ENCODE measurements around the gene FITM1. TPM values are rescaled to one million over a fixed set of nuclear protein-coding genes. Genes with fewer than 3 reads are reported as not detected.

The FITM1 gene
- total RNA-seq, 1 experiment from 2014 or later: 0.46 TPM

DNA sequence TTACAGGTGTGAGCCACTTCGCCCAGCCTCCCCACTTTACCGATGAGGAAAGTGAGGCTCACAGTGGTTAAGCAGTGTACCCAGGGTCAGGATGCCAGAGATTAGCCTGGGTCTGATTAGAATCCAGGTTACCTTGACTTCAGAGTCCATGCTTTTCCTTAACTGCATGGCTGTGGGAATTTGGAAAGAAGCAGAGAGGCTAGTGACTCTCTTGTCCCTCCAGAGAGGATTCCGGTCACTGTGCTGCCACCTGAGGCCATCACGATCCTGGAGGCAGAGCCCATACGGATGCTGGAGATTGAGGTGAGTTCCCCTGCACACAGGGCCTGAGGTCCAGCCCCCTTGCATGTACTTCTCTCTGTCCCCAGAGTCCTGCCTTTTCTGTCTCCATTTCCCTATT lies 46.1 kb downstream of the FITM1 start:
- no TSS peak for BruUV-seq (replicated peaks)
- H3K4me3 ChIP-seq (ENCODE audit: low read depth in 2 of 2, low read length in 2 of 2): no peak overlapping the region
- no peak for ATAC-seq
- ChIA-PET CTCF (no interaction called here), POLR2A (no interaction called here)
- in situ Hi-C loops (cut with HindIII; ENCODE audit: low pct_unique_long_range_greater_than_20kb, low sequenced_read_pairs) (no loop called here), intact Hi-C loops (cut with micrococcal nuclease; ENCODE audit: unreplicated experiment) (no loop called here)
- no peak for DNase-seq (ENCODE audit: low read depth, low spot score)
- TF ChIP-seq, protein P1, sequence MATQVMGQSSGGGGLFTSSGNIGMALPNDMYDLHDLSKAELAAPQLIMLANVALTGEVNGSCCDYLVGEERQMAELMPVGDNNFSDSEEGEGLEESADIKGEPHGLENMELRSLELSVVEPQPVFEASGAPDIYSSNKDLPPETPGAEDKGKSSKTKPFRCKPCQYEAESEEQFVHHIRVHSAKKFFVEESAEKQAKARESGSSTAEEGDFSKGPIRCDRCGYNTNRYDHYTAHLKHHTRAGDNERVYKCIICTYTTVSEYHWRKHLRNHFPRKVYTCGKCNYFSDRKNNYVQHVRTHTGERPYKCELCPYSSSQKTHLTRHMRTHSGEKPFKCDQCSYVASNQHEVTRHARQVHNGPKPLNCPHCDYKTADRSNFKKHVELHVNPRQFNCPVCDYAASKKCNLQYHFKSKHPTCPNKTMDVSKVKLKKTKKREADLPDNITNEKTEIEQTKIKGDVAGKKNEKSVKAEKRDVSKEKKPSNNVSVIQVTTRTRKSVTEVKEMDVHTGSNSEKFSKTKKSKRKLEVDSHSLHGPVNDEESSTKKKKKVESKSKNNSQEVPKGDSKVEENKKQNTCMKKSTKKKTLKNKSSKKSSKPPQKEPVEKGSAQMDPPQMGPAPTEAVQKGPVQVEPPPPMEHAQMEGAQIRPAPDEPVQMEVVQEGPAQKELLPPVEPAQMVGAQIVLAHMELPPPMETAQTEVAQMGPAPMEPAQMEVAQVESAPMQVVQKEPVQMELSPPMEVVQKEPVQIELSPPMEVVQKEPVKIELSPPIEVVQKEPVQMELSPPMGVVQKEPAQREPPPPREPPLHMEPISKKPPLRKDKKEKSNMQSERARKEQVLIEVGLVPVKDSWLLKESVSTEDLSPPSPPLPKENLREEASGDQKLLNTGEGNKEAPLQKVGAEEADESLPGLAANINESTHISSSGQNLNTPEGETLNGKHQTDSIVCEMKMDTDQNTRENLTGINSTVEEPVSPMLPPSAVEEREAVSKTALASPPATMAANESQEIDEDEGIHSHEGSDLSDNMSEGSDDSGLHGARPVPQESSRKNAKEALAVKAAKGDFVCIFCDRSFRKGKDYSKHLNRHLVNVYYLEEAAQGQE (IDR thresholded peaks at IDR 0.05; ENCODE audit: insufficient read depth in 1 of 2, low read depth in 2 of 2, low read length in 1 of 2): no peak
- no peak for TF ChIP-seq TCF7L2 (IDR thresholded peaks at IDR 0.05; ENCODE audit: low read depth, low read length)
- H3K36me3 ChIP-seq (ENCODE audit: control insufficient read depth, insufficient read depth, low read length): no peaks in the 10 kb centered on the region
- H3K27me3 ChIP-seq (ENCODE audit: control insufficient read depth, insufficient read depth, low read length): no peaks in the 10 kb centered on the region
- no peak overlapping the region for H3K27ac ChIP-seq (ENCODE audit: low read length)
- H3K9me3 ChIP-seq (ENCODE audit: control insufficient read depth, insufficient read depth, low read depth, low read length): no peaks in the 10 kb centered on the region
- H3K4me1 ChIP-seq (ENCODE audit: control insufficient read depth, insufficient read depth, low read length): no peaks in the 10 kb centered on the region; the same call in 1 of the 2 replicates

DNA sequence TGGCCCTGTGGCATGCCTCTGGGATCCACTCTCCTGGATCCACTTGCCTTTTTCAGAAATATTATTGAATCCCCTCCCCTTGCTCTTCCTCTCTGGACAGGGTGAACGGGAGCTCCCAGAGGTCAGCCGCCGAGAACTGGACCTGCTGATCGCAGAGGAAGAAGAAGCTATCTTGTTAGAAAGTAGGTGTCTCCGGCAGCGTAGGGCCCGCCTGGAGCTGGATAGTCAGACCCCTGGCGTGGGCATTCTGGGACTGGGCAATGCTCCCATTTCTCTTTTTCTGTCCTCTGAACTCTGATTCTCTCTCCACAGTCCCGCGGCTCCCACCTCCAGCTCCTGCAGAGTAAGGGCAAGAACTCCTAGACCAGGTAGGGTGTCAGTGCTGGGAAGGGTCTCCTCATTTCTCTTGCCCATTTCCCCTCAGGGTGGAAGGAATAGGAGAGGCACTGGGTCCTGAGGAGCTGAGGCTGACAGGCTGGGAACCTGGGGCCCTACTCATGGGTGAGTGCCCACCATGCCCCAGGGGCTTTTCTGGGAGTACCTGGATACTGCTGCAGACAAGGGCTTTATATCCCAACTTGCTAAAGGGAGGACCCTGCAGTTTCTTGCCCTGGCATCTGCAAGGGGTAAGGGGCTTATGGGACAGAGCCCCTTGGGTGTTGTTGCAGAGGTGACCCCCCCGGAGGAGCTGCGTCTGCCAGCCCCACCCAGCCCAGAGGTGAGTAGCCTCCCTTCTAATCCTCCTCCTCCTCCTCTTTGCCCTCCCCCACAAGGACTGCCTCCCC lies 46.8 kb downstream of the FITM1 start:
- Histone ChIP-seq H3K27me3 (ENCODE audit: control insufficient read depth, insufficient read depth, low read length) (no peaks in the 10 kb centered on the region), H3K27ac (ENCODE audit: low read length) (no peak overlapping the region), H3K4me3 (ENCODE audit: low read depth in 2 of 2, low read length in 2 of 2) (no peak overlapping the region), H3K9me3 (ENCODE audit: control insufficient read depth, insufficient read depth, low read depth, low read length) (no peaks in the 10 kb centered on the region), H3K4me1 (ENCODE audit: control insufficient read depth, insufficient read depth, low read length) (no peaks in the 10 kb centered on the region; the same call in 1 of the 2 replicates), H3K36me3 (ENCODE audit: control insufficient read depth, insufficient read depth, low read length) (no peaks in the 10 kb centered on the region)
- DNase-seq (ENCODE audit: low read depth, low spot score) (no peak), ATAC-seq (no peak; the same call in 1 of the 2 replicates)
- in situ Hi-C loops (cut with HindIII; ENCODE audit: low pct_unique_long_range_greater_than_20kb, low sequenced_read_pairs) (no loop called here), intact Hi-C loops (cut with micrococcal nuclease; ENCODE audit: unreplicated experiment) (no loop called here)
- ChIA-PET POLR2A (no interaction called here), CTCF (no interaction called here)
- BruUV-seq (replicated peaks): no TSS peak
- TF ChIP-seq, protein P2, sequence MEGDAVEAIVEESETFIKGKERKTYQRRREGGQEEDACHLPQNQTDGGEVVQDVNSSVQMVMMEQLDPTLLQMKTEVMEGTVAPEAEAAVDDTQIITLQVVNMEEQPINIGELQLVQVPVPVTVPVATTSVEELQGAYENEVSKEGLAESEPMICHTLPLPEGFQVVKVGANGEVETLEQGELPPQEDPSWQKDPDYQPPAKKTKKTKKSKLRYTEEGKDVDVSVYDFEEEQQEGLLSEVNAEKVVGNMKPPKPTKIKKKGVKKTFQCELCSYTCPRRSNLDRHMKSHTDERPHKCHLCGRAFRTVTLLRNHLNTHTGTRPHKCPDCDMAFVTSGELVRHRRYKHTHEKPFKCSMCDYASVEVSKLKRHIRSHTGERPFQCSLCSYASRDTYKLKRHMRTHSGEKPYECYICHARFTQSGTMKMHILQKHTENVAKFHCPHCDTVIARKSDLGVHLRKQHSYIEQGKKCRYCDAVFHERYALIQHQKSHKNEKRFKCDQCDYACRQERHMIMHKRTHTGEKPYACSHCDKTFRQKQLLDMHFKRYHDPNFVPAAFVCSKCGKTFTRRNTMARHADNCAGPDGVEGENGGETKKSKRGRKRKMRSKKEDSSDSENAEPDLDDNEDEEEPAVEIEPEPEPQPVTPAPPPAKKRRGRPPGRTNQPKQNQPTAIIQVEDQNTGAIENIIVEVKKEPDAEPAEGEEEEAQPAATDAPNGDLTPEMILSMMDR (IDR thresholded peaks at IDR 0.05): no peak

DNA sequence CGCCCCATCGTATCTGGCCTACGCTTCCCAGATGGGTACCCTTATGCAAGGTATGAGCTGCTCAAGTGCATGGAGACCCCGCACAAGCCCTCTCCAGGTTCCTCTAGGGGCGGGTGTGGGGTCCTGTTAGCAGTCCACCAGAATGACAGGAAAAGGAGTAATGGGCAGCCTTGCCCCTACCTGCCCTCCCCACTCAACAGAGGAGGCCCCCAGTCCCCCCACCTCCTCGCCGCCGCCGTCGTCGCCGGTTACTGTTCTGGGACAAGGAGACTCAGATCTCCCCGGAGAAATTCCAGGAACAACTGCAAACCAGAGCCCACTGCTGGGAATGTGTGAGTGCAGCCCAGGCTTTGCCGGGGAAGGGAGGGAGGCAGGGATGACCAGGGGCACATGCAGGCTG lies 47.4 kb downstream of the FITM1 start:
- ChIA-PET POLR2A (no interaction called here), CTCF (no interaction called here)
- no peak for DNase-seq (ENCODE audit: low read depth, low spot score)
- Histone ChIP-seq H3K4me3 (ENCODE audit: low read depth in 2 of 2, low read length in 2 of 2) (no peak overlapping the region), H3K27ac (ENCODE audit: low read length) (no peak overlapping the region), H3K4me1 (ENCODE audit: control insufficient read depth, insufficient read depth, low read length) (no peaks in the 10 kb centered on the region; the same call in 1 of the 2 replicates), H3K9me3 (ENCODE audit: control insufficient read depth, insufficient read depth, low read depth, low read length) (no peaks in the 10 kb centered on the region), H3K36me3 (ENCODE audit: control insufficient read depth, insufficient read depth, low read length) (no peaks in the 10 kb centered on the region), H3K27me3 (ENCODE audit: control insufficient read depth, insufficient read depth, low read length) (no peaks in the 10 kb centered on the region)
- in situ Hi-C loops (cut with HindIII; ENCODE audit: low pct_unique_long_range_greater_than_20kb, low sequenced_read_pairs): no loop called here
- intact Hi-C loops (cut with micrococcal nuclease; ENCODE audit: unreplicated experiment): no loop called here
- TF ChIP-seq, protein P1 (IDR thresholded peaks at IDR 0.05; ENCODE audit: insufficient read depth in 1 of 2, low read depth in 2 of 2, low read length in 1 of 2): no peak
- TF ChIP-seq, protein P2 (IDR thresholded peaks at IDR 0.05): no peak
- TF ChIP-seq POLR2AphosphoS5 (IDR thresholded peaks at IDR 0.05; ENCODE audit: low read depth, low read length) (no peak), TCF7L2 (IDR thresholded peaks at IDR 0.05; ENCODE audit: low read depth, low read length) (no peak), SIN3A (IDR thresholded peaks at IDR 0.05; ENCODE audit: borderline replicate concordance, insufficient read depth, low read depth, low read length) (no peak)
- no peak for ATAC-seq
- BruUV-seq (replicated peaks): no TSS peak

Data from Panc1 (cell line).